KOPT-K1 (cell line): Measurements from ENCODE around the gene ATOH1.

Source experiments
- H3K27ac ChIP-seq: fragments of 200-600 bp; sonication (generic); 2 replicates; pipeline ENCODE4 v1.5.1; 2016; ENCODE audit warnings: antibody characterized with exemption, mild to moderate bottlenecking, low read depth, low read length; ENCODE audit not compliant: poor library complexity, severe bottlenecking
- H3K36me3 ChIP-seq: fragments of 200-600 bp; sonication (generic); 2 replicates; pipeline ENCODE4 v1.5.1; 2017; ENCODE audit warnings: antibody characterized with exemption, mild to moderate bottlenecking, low read length, moderate library complexity; ENCODE audit not compliant: insufficient read depth
- H3K9me3 ChIP-seq: fragments of 200-600 bp; sonication (generic); 2 replicates; pipeline ENCODE4 v1.5.1; 2017; ENCODE audit warnings: antibody characterized with exemption, low read length, mild to moderate bottlenecking; ENCODE audit not compliant: insufficient read depth, poor library complexity, severe bottlenecking

Gene ATOH1

DNA sequence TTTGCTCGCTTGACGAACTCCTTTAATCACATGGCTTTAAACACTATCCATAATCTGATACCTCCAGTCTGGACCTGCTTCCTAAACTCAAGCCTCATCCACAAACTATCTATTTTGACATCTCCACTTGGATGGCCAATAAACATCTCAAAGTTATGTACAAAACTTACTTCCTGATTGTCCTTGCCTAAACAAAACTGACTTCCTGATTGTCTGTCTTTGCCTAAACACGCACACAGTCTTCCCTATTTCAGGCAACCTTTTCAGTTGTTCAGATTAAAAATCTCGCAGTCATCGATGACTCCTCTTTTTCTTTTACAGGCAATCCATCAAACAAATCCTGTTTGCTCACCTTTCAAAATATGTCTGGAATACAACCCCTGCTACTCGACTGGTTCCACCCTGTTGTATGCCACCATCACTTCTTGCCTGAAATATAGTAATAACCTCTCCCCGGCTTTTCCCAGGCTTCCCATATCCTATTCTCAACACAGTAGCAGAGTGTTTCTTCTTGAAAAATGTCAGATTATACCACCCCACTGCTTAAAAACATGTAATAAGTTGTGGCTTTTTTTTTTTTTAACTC, 39.0 kb downstream of the ATOH1 start:
- Histone ChIP-seq H3K36me3 (no peaks in the 10 kb centered on the region), H3K27ac (no peak overlapping the region)

DNA sequence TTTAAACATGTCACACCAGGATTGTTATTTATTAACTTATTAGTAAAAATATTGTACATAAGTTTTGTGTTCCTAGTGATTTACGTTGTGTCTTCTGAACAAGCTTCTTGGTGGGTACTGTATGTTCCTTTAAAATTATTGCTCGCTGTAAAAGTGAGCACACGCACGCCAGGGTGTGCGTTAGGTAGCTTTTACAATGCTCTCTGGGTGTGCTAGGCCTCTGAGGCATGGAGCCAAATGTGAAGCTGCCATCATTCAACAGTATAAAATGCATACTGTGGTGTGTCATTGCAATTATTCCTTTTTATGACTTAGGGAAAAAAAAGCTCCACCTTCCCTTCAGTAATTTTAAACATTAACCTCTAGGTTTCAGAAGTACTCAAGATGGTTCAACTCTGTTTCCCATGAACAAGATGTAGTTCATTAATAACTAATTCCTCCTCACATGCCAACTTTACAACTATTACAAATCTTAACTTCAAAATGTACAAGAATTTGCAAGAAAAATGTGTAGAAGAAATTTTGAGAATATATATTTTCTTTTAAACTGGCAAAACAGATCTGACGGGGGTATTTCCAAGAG, 42.4 kb downstream of the ATOH1 start:
- H3K27ac ChIP-seq = no peak overlapping the region
- H3K9me3 ChIP-seq = no peaks in the 10 kb centered on the region
- H3K36me3 ChIP-seq = no peaks in the 10 kb centered on the region

More for the DNA sequence above, 39.0 kb downstream of the ATOH1 start:
- no peaks in the 10 kb centered on the region for H3K9me3 ChIP-seq

DNA sequence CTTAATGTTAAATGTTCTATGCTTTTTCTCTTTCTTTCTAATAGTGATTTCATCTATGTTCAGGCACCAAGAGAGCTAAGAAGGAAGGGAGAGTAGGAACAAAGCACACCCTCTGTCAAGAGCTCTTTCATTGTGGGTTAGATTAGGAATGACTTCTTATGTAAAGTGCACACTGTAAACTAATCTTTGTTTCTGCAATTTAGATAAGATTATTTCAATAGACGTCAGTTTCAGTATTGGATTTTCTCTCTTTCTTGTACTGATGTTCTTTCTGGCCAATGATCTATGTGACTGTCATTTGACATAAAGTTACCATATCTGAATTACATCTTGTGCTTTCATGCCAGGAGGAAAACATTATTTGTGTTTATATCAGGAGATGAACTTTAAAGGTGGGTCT, 48.2 kb downstream of the ATOH1 start:
- Histone ChIP-seq H3K36me3 (no peaks in the 10 kb centered on the region), H3K9me3 (no peaks in the 10 kb centered on the region), H3K27ac (no peak overlapping the region)

DNA sequence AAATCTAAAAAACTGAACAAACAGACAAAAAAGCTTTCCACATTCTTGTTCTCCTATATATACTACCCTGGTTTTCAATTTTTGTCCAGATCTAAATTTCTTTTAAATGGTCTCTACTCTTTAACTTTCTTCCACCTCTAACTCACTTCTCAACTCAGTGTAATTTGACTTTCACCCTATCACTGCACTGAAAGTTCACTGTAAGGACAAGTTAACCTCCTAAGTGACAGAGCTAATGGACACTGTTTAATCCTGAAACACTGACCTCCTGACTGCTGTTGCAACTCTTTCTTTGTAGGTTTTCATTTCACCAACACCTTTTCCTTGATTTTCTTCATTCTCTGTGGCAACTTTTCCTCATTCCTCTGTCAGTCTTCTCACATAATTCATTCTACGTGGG, 50.0 kb downstream of the ATOH1 start:
- Histone ChIP-seq H3K27ac (no peak overlapping the region), H3K9me3 (no peaks in the 10 kb centered on the region), H3K36me3 (no peaks in the 10 kb centered on the region)

DNA sequence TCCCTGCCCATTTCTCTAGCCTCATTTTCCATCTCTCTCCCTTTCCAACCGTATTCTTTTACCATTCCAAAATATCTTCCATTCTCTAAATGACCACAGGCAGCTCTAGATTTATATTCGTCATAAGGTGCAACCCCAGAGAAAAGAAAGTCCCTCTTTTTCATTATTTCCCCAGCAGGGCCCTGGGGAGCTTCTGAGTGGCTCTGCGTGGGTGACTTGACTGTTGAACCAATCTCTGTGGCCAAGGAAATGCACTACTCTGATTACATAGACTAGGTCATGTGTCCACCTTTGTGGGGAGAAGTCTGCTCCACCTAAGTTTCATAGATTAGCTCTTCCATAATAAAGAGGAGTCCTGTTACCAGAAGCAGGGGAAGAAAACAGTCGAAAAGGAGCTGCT, 51.4 kb downstream of the ATOH1 start:
- no peaks in the 10 kb centered on the region for H3K36me3 ChIP-seq
- H3K9me3 ChIP-seq = no peaks in the 10 kb centered on the region
- H3K27ac ChIP-seq = no peak overlapping the region
